Testis (tissue), 3 donors: ENCODE results near the gene GPS1. TPM values are rescaled to one million over a fixed set of nuclear protein-coding genes. Genes with fewer than 3 reads are reported as not detected.

Source experiments
- DNase-seq: peaks from one replicate; pipeline ENCODE4 v3.0.0-alpha.2; 2019
- H3K27ac ChIP-seq, 2 donors: fragments of 200-600 bp; sonication (generic); one replicate each; pipeline ENCODE4 v1.5.1; 2019
- H3K27me3 ChIP-seq: fragments of 200-600 bp; sonication (generic); one replicate; pipeline ENCODE4 v1.5.1; 2019
- H3K36me3 ChIP-seq: fragments of 200-600 bp; sonication (generic); one replicate; pipeline ENCODE4 v1.5.1; 2017; ENCODE audit warnings: low read depth; ENCODE audit errors: missing control alignments
- H3K4me1 ChIP-seq: fragments of 200-600 bp; sonication (generic); one replicate; pipeline ENCODE4 v1.5.1; 2019
- H3K4me3 ChIP-seq, 2 donors: fragments of 200-600 bp; sonication (generic); one replicate each; pipeline ENCODE4 v1.5.1; 2017 to 2019
- H3K9me3 ChIP-seq: fragments of 200-600 bp; sonication (generic); one replicate; pipeline ENCODE4 v1.5.1; 2017
- CTCF ChIP-seq, 3 experiments: fragments of 450-650 bp in 2 of 3; fragments of 200-600 bp in 1 of 3; sonication (generic) in 1 of 3; IDR thresholded peaks; one replicate each; pipeline ENCODE4 v1.5.1; 2016 to 2019; ENCODE audit warnings: antibody characterized with exemption in 3 of 3, mild to moderate bottlenecking in 2 of 3, moderate library complexity in 1 of 3
- POLR2A ChIP-seq: fragments of 450-650 bp; IDR thresholded peaks from one replicate; pipeline ENCODE4 v1.6.1; 2017; ENCODE audit warnings: antibody characterized with exemption, mild to moderate bottlenecking, moderate library complexity
- WGBS, 2 donors: methylation state at CpG; one replicate each; pipeline ENCODE4 v1.1.5; 2018; 5-methylcytosine and 5-hydroxymethylcytosine counted together
- intact Hi-C: fragments of 100-400 bp; cut with DNase I; formaldehyde crosslinking; loops from one replicate; pipeline ENCODE4 v1.15.1; 2023; ENCODE audit warnings: low total_unique reads
- polyA plus RNA-seq: library from polyadenylated mRNA; stranded (reverse); fragments of 350-450 nt; fragmentation: Illumina TruSeq; extraction: RNeasy Lipid Tissue Mini Kit (QIAGEN cat#74804); gene quantifications from one replicate; pipeline ENCODE4 v1.2.3, GENCODE V29; 2014; ENCODE audit warnings: low read depth, low replicate concordance; ENCODE audit not compliant: insufficient read depth
- total RNA-seq, 2 donors: library from RNA; depleted of rRNA; stranded (reverse); fragments of >200 nt; gene quantifications; one replicate each; pipeline ENCODE4 v1.2.3, GENCODE V29; 2016

The GPS1 gene
- total and polyA plus RNA-seq, 3 donors from 2014 or later, result 170 to 190 (median 178) TPM

- Histone ChIP-seq H3K9me3 (no peaks in the 10 kb centered on the region), H3K27me3 (no peaks in the 10 kb centered on the region), H3K4me1 (peaks cover under 1% of the 10 kb centered on the region), H3K36me3 (no peaks in the 10 kb centered on the region), H3K4me3 (no peak overlapping the region), H3K27ac (no peak overlapping the region)
- no peak for DNase-seq
- WGBS, 2 donors, result 81 to 89% methylated on average over 24 of the region's 24 CpGs
- intact Hi-C loops, result no loop called here
- no peak for TF ChIP-seq CTCF (IDR thresholded peaks at IDR 0.05)
- no peak for TF ChIP-seq POLR2A
Observed at GRCh38 chr17:82047379-82047778, 4.3 kb upstream of the GPS1 start.

- Histone ChIP-seq H3K36me3 (no peaks in the 10 kb centered on the region), H3K27me3 (no peaks in the 10 kb centered on the region)
Observed at GRCh38 chr17:82047914-82048570, 3.7 kb upstream of the GPS1 start.

GRCh38 chr17:82048571-82048971, 3.1 kb upstream of the GPS1 start:
- H3K27me3 ChIP-seq, result no peaks in the 10 kb centered on the region
- H3K4me3 ChIP-seq, result no peak overlapping the region
- peaks cover 11% of the 10 kb centered on the region for H3K4me1 ChIP-seq
- H3K36me3 ChIP-seq, result no peaks in the 10 kb centered on the region
- 78 to 86% methylated on average over 17 to 20 of the region's 20 CpGs for WGBS, 2 donors
- DNase-seq, result no peak
- intact Hi-C loops, result no loop called here
- H3K27ac ChIP-seq, result no peak overlapping the region
- no peak for TF ChIP-seq CTCF (IDR thresholded peaks at IDR 0.05)
- no peak for TF ChIP-seq POLR2A
- no peaks in the 10 kb centered on the region for H3K9me3 ChIP-seq

More at GRCh38 chr17:82047914-82048570, 3.7 kb upstream of the GPS1 start:
- no peak for DNase-seq
- TF ChIP-seq POLR2A, result no peak
- no peak for TF ChIP-seq CTCF (IDR thresholded peaks at IDR 0.05)
- Histone ChIP-seq H3K4me1 (peaks cover 7% of the 10 kb centered on the region), H3K27ac (no peak overlapping the region), H3K4me3 (no peak overlapping the region), H3K9me3 (no peaks in the 10 kb centered on the region)
- intact Hi-C loops, result no loop called here
- WGBS, 2 donors, result 87 to 91% methylated on average over 15 to 25 of the region's 25 CpGs

- 82 to 89% methylated on average over 5 to 8 of the region's 8 CpGs for WGBS, 2 donors
- intact Hi-C loops, result no loop called here
- DNase-seq, result no peak
- no peak for TF ChIP-seq CTCF (IDR thresholded peaks at IDR 0.05)
- no peak for TF ChIP-seq POLR2A
- H3K4me3 ChIP-seq, result no peak overlapping the region
- no peaks in the 10 kb centered on the region for H3K36me3 ChIP-seq
- no peak overlapping the region for H3K27ac ChIP-seq
- no peaks in the 10 kb centered on the region for H3K27me3 ChIP-seq
- peaks cover 11% of the 10 kb centered on the region for H3K4me1 ChIP-seq
- no peaks in the 10 kb centered on the region for H3K9me3 ChIP-seq
Observed at GRCh38 chr17:82049106-82049505, 2.6 kb upstream of the GPS1 start.

GRCh38 chr17:82049521-82049971, 2.2 kb upstream of the GPS1 start:
- 91 to 94% methylated on average over 7 to 16 of the region's 16 CpGs for WGBS, 2 donors
- Histone ChIP-seq H3K27me3 (no peaks in the 10 kb centered on the region), H3K36me3 (no peaks in the 10 kb centered on the region), H3K27ac (no peak overlapping the region), H3K4me3 (no peak overlapping the region), H3K9me3 (no peaks in the 10 kb centered on the region), H3K4me1 (peaks cover 11% of the 10 kb centered on the region)
- DNase-seq, result no peak
- no peak for TF ChIP-seq POLR2A
- TF ChIP-seq CTCF (IDR thresholded peaks at IDR 0.05), result no peak
- intact Hi-C loops, result no loop called here
